Breast epithelium (tissue), 4 donors: Measurements from ENCODE around the gene PTGFRN. TPM values are rescaled to one million over a fixed set of nuclear protein-coding genes. Genes with fewer than 3 reads are reported as not detected.
A peak's percentile ranks its signal among the peaks of the same experiment; 100 is the strongest.

Experiments
- DNase-seq, 2 donors: peaks; one replicate each; pipeline ENCODE4 v3.0.0-alpha.2; 2019; ENCODE audit warnings: low spot score in 2 of 2
- H3K27ac ChIP-seq, 2 donors: fragments of 200-600 bp; sonication (generic) in 1 of 2; one replicate each; pipeline ENCODE4 v1.5.1; 2016 to 2019; ENCODE audit warnings: mild to moderate bottlenecking in 1 of 2
- H3K27me3 ChIP-seq, 2 donors: fragments of 200-600 bp; sonication (generic) in 1 of 2; one replicate each; pipeline versions ENCODE4 v1.5.1 to v1.6.0; 2017 to 2019; ENCODE audit warnings: control low read depth in 1 of 2, mild to moderate bottlenecking in 1 of 2
- H3K36me3 ChIP-seq: fragments of 200-600 bp; one replicate; pipeline ENCODE4 v1.5.1; 2019
- H3K4me1 ChIP-seq, 2 donors: fragments of 200-600 bp; sonication (generic); one replicate each; pipeline ENCODE4 v1.5.1; 2016 to 2019; ENCODE audit warnings: control low read depth in 1 of 2
- H3K4me3 ChIP-seq, 3 donors: fragments of 200-600 bp; sonication (generic); 1 replicate in 2 of 3; 2 replicates in 1 of 3; pipeline ENCODE4 v1.5.1; 2016 to 2019; ENCODE audit warnings: mild to moderate bottlenecking in 3 of 3, moderate library complexity in 2 of 3
- H3K9me3 ChIP-seq, 2 donors: fragments of 200-600 bp; sonication (generic) in 1 of 2; one replicate each; pipeline ENCODE4 v1.5.1; 2016 to 2019; ENCODE audit warnings: control low read depth in 1 of 2
- CTCF ChIP-seq, 3 donors: fragments of 450-650 bp; IDR thresholded peaks; one replicate each; pipeline ENCODE4 v1.5.1; 2016 to 2017; ENCODE audit warnings: antibody characterized with exemption in 3 of 3, mild to moderate bottlenecking in 3 of 3, moderate library complexity in 3 of 3
- POLR2A ChIP-seq: fragments of 450-650 bp; IDR thresholded peaks from one replicate; pipeline ENCODE4 v1.6.1; 2016; ENCODE audit warnings: antibody characterized with exemption, mild to moderate bottlenecking, moderate library complexity
- POLR2AphosphoS5 ChIP-seq, 3 donors: sonication (generic); formaldehyde crosslinking; IDR thresholded peaks; one replicate each; pipeline ENCODE4 v1.6.1; 2017; ENCODE audit warnings: antibody characterized with exemption in 3 of 3
- intact Hi-C: fragments of 100-400 bp; cut with DNase I; formaldehyde crosslinking; loops from one replicate; pipeline ENCODE4 v1.15.1; 2023; ENCODE audit warnings: low total_unique reads
- total RNA-seq, 3 donors: library from RNA; depleted of rRNA; stranded (reverse); fragments of >200 nt; gene quantifications; one replicate each; pipeline ENCODE4 v1.1.0, GENCODE V29; 2016

The PTGFRN gene
- total RNA-seq, 3 donors from 2014 or later, result 10.6 to 30.8 (median 24.3) TPM

GRCh38 chr1:116880917-116881316 is 28.8 kb upstream of the PTGFRN start:
- no peaks in the 10 kb centered on the region for H3K36me3 ChIP-seq
- H3K9me3 ChIP-seq, result no peaks in the 10 kb centered on the region
- intact Hi-C loops, result no loop called here
- no peak overlapping the region for H3K4me3 ChIP-seq
- TF ChIP-seq POLR2AphosphoS5 (IDR thresholded peaks at IDR 0.05) (no peak), POLR2A (no peak), CTCF (IDR thresholded peaks at IDR 0.05) (no peak)
- peaks cover 0 to 8% of the 10 kb centered on the region in 2 donors for H3K4me1 ChIP-seq
- no peak overlapping the region for H3K27ac ChIP-seq
- DNase-seq, result no peak
- no peaks in the 10 kb centered on the region for H3K27me3 ChIP-seq

DNA sequence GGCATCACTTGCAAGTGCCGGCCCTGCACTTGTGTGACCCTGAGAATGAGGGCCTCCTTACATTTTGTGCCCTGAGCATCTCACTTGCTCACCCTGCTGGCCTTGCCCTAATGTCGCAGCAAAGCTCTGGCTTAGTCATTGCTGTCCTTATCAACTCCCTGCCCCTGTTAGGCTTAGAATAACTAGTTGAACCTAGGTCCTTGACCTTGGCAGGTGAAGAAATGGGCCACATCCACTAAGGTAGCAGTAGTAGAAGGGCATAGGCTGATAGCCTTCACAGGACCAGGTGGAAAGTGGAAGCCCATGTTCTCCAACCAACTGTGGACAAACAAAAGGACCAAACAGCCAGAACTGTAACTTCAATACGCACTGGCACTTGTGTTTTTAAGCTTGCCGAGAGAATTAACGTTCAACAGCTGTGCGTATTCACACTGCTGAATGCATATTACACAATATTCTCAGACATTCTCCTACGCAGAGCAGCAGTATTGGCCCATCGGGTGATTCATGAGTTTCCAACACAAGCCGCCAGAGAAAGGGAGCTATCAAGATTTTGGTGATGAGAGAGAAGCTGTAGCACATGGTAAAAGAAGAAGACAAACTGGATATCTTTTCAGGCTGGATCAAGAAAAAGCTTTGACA is 27.7 kb upstream of the PTGFRN start:
- H3K36me3 ChIP-seq, result no peaks in the 10 kb centered on the region
- intact Hi-C loops, result no loop called here

GRCh38 chr1:116882866-116883265 is 26.9 kb upstream of the PTGFRN start:
- Histone ChIP-seq H3K27me3 (no peaks in the 10 kb centered on the region), H3K27ac (peak overlapping the region in 1 of 2 donors; percentile 34), H3K4me1 (peaks cover 0 to 8% of the 10 kb centered on the region in 2 donors), H3K36me3 (no peaks in the 10 kb centered on the region), H3K4me3 (no peak overlapping the region), H3K9me3 (no peaks in the 10 kb centered on the region)
- intact Hi-C loops, result no loop called here
- TF ChIP-seq POLR2AphosphoS5 (IDR thresholded peaks at IDR 0.05) (no peak), POLR2A (no peak), CTCF (IDR thresholded peaks at IDR 0.05) (no peak)
- DNase-seq, result no peak

More for the DNA sequence above, 27.7 kb upstream of the PTGFRN start:
- peak; percentile 17 to 79 (median 56) for TF ChIP-seq POLR2AphosphoS5 (IDR thresholded peaks at IDR 0.05)
- no peak for TF ChIP-seq CTCF (IDR thresholded peaks at IDR 0.05)
- Histone ChIP-seq H3K4me3 (no peak overlapping the region), H3K9me3 (no peaks in the 10 kb centered on the region), H3K27ac (peak overlapping the region; percentile 43 to 78), H3K27me3 (no peaks in the 10 kb centered on the region), H3K4me1 (peaks cover 0 to 8% of the 10 kb centered on the region in 2 donors)
- no peak for DNase-seq

- H3K27me3 ChIP-seq, result no peaks in the 10 kb centered on the region
- DNase-seq, result peak in 1 of 2 donors; percentile 42
- H3K9me3 ChIP-seq, result no peaks in the 10 kb centered on the region
- no peaks in the 10 kb centered on the region for H3K36me3 ChIP-seq
- H3K4me3 ChIP-seq, result no peak overlapping the region
- TF ChIP-seq POLR2A, result no peak
- TF ChIP-seq POLR2AphosphoS5 (IDR thresholded peaks at IDR 0.05), result no peak
- TF ChIP-seq CTCF (IDR thresholded peaks at IDR 0.05), result no peak
- peak overlapping the region in 1 of 2 donors; percentile 41 for H3K27ac ChIP-seq
- H3K4me1 ChIP-seq, result no peaks in the 10 kb centered on the region
- intact Hi-C loops, result no loop called here
Measured at GRCh38 chr1:116886291-116886878, 23.3 kb upstream of the PTGFRN start.

DNA sequence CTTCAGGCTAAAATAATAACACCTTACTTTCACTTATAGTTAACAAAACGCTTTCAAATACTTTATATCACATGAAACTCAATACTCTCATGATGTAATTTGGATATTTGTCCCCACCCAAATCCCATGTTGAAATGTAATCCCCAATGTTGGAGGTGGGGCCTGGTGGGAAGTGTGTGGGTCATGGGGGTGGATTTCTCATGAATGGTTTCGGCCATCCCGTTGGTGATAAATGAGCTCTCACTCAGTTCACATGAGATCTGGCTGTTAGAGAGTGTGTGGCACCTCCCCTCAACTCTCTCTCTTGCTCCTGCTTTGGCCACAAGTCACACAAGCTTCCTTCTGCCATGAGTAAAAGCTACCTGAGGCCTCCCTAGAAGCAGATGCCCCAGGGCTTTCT is 22.5 kb upstream of the PTGFRN start:
- intact Hi-C loops, result no loop called here
- no peak overlapping the region for H3K4me3 ChIP-seq
- no peaks in the 10 kb centered on the region for H3K4me1 ChIP-seq
- no peak for TF ChIP-seq CTCF (IDR thresholded peaks at IDR 0.05)
- TF ChIP-seq POLR2A, result no peak
- no peak for TF ChIP-seq POLR2AphosphoS5 (IDR thresholded peaks at IDR 0.05)
- peak overlapping the region in 1 of 2 donors; percentile 41 for H3K27ac ChIP-seq
- DNase-seq, result no peak
- no peaks in the 10 kb centered on the region for H3K9me3 ChIP-seq
- no peaks in the 10 kb centered on the region for H3K36me3 ChIP-seq
- no peaks in the 10 kb centered on the region for H3K27me3 ChIP-seq
